ENCODE measurements around the gene FXYD3. TPM values are rescaled to one million over a fixed set of nuclear protein-coding genes. Genes with fewer than 3 reads are reported as not detected.

FXYD3 gene
- total and polyA plus RNA-seq, 2 of the 13 experiments (the other 11 are each of a cell fraction or from before 2014, with no cell fraction given): 4.9 TPM; not detected in 1

- TF ChIP-seq CHD4 (IDR thresholded peaks at IDR 0.05; ENCODE audit: borderline replicate concordance, low read length): peak; percentile 73; the same call in 1 of the 2 replicates
- TF ChIP-seq ZNF530 (CRISPR knock-in tag; IDR thresholded peaks at IDR 0.05; ENCODE audit: low read depth): no peak
- no peak for TF ChIP-seq RFX1 (IDR thresholded peaks at IDR 0.05)
- TF ChIP-seq ZSCAN30 (CRISPR knock-in tag; IDR thresholded peaks at IDR 0.05): no peak
- TF ChIP-seq YEATS2 (CRISPR knock-in tag; IDR thresholded peaks at IDR 0.05; ENCODE audit: borderline replicate concordance): no peak
- TF ChIP-seq MYNN (CRISPR knock-in tag; IDR thresholded peaks at IDR 0.05; ENCODE audit: low read depth): no peak
- no peak for TF ChIP-seq ATF3 (CRISPR knock-in tag; IDR thresholded peaks at IDR 0.05)
- TF ChIP-seq CEBPB (IDR thresholded peaks at IDR 0.05; ENCODE audit: borderline replicate concordance, low read depth, low read length): no peak
- no peak for TF ChIP-seq DBP (CRISPR knock-in tag; IDR thresholded peaks at IDR 0.05; ENCODE audit: not compliant biosample characterization)
- no peak for TF ChIP-seq KMT2B (CRISPR knock-in tag; IDR thresholded peaks at IDR 0.05)
- no peak for TF ChIP-seq ZC3H4 (CRISPR knock-in tag; IDR thresholded peaks at IDR 0.05; ENCODE audit: borderline replicate concordance)
- TF ChIP-seq TP53 (CRISPR knock-in tag; conservative IDR thresholded peaks at IDR 0.05): no peak
- TF ChIP-seq ATF6 (CRISPR knock-in tag; conservative IDR thresholded peaks at IDR 0.05): 0 out of 2 replicates have a peak, but pooled peaks have one; percentile 71
- no peak for TF ChIP-seq KAT2B (IDR thresholded peaks at IDR 0.05; ENCODE audit: borderline replicate concordance, low read depth, low read length)
- TF ChIP-seq PRDM10 (CRISPR knock-in tag; IDR thresholded peaks at IDR 0.05; ENCODE audit: low read depth): no peak
- no peak for TF ChIP-seq TBX3 (IDR thresholded peaks at IDR 0.05; ENCODE audit: borderline replicate concordance)
- peak; percentile 82; the same call in 1 of the 2 replicates for TF ChIP-seq KDM3A (CRISPR knock-in tag; IDR thresholded peaks at IDR 0.05; ENCODE audit: low read depth)
- TF ChIP-seq TFAP4 (IDR thresholded peaks at IDR 0.05; ENCODE audit: borderline replicate concordance, low read depth): peak; percentile 95
- peak; percentile 76 for TF ChIP-seq CREB1 (IDR thresholded peaks at IDR 0.05)
- no peak for TF ChIP-seq CREB1 (CRISPR knock-in tag; IDR thresholded peaks at IDR 0.05)
- no peak for TF ChIP-seq EZH2 (conservative IDR thresholded peaks at IDR 0.05; ENCODE audit: low read depth, low read length)
- no peak for TF ChIP-seq MTERF4 (CRISPR knock-in tag; IDR thresholded peaks at IDR 0.05)
Observed at GRCh38 chr19:35135389-35135909, 19.8 kb downstream of the FXYD3 start (continued).
